ENCODE results near the gene NLRC4.
A peak's percentile ranks its signal among the peaks of the same experiment; 100 is the strongest.
"Not testable (repeated sequence)": the region's sequence is repeated elsewhere in the genome, so short reads cannot be mapped to it uniquely, and the experiment has no call there.

Gene NLRC4

DNA sequence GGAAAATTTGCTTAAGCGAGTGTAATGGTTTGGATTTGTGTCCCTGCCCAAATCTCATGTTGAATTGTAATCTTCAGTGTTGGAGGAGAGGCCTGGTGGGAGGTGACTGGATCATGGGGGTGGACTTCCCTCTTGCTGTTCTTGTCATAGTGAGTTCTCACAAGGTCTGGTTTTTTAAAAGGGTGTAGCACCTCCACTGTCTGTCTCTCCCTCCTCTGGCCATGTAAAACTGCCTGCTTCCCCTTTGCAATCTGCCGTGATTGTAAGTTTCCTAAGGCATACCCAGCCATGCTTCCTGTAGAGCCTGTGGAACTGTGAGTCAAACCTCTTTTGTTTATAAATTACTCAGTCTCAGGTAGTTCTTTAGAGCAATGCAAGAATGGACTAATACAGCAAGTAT is 19.6 kb upstream of the NLRC4 start:
- TF ChIP-seq, protein P1, sequence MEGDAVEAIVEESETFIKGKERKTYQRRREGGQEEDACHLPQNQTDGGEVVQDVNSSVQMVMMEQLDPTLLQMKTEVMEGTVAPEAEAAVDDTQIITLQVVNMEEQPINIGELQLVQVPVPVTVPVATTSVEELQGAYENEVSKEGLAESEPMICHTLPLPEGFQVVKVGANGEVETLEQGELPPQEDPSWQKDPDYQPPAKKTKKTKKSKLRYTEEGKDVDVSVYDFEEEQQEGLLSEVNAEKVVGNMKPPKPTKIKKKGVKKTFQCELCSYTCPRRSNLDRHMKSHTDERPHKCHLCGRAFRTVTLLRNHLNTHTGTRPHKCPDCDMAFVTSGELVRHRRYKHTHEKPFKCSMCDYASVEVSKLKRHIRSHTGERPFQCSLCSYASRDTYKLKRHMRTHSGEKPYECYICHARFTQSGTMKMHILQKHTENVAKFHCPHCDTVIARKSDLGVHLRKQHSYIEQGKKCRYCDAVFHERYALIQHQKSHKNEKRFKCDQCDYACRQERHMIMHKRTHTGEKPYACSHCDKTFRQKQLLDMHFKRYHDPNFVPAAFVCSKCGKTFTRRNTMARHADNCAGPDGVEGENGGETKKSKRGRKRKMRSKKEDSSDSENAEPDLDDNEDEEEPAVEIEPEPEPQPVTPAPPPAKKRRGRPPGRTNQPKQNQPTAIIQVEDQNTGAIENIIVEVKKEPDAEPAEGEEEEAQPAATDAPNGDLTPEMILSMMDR (IDR thresholded peaks at IDR 0.05; ENCODE audit: low read depth, low read length, missing control alignments) = no peak
- DNase-seq (ENCODE audit: low read depth) = no peak
- no peak overlapping the region for H3K4me3 ChIP-seq (ENCODE audit: low read depth, low read length)
- in situ Hi-C loops (cut with HindIII; ENCODE audit: low sequenced_read_pairs) = no loop called here

DNA sequence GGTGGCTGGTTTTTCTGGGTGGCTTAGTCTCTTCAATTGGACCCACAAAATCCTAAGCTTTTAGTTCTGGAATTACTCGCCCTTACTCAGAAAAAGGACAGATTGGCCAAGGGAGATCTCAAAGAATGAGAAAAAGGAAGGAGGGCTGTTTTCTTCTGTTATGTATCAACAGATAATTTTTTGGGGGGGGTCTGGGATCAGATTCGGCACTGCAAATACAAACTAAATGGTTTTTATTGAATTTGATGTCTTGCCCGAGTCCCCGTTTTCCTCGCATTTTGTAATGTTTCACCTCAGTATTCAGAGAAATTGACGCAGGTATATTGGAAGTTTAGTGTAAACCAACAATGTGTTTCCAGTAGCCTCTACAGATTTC is 13.8 kb upstream of the NLRC4 start:
- in situ Hi-C loops (cut with HindIII; ENCODE audit: low sequenced_read_pairs) = no loop called here
- DNase-seq (ENCODE audit: low read depth) = no peak
- H3K4me3 ChIP-seq (ENCODE audit: low read depth, low read length) = peak overlapping the region; percentile 90
- TF ChIP-seq, protein P1 (IDR thresholded peaks at IDR 0.05; ENCODE audit: low read depth, low read length, missing control alignments) = no peak

DNA sequence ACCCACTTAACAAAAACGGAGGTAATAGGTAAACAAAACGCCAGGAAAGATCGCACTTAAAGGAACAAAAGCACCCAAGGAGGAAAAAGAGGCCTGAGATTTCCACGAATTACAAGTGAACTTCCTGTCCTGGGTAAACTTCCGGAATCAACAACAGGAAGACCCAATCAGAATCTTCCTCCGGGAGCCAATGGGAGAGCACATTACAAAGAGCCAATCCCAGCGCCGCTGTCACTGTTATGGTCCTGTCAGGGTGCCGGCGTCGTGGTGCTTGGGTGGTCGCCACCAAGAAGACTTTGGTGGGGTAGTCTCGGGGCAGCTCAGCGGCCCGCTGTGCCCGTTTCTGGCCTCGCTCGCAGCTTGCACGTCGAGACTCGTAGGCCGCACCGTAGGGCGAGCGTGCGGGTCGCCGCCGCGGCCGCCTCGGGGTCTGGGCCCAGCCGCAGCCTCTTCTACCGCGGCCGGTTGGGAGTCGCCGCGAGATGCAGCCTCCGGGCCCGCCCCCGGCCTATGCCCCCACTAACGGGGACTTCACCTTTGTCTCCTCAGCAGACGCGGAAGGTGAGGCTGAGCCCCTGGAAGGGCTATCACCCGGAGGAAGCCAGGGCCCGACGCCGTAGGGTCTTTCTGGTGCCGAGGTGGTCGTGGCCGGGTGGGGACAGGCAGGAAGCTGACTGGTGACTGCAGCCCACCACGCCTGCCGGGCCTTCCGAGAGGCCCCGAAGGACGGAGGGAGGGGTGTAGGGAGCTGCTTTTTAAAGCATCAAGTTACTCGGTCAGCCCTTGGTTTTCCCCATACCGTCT is 13.2 kb upstream of the NLRC4 start, which contains the start of gene YIPF4:
Gene YIPF4, plus strand, starts transcription at position 231 of the 804 bp plus-strand sequence. Its CDS starts 252 bp downstream, at position 483.
- peak within 1 kb of the TSS; percentile 90 for H3K4me3 ChIP-seq (ENCODE audit: low read depth, low read length)
- peak; percentile 89 for DNase-seq (ENCODE audit: low read depth)
- TF ChIP-seq, protein P1 (IDR thresholded peaks at IDR 0.05; ENCODE audit: low read depth, low read length, missing control alignments) = no peak
- in situ Hi-C loops (cut with HindIII; ENCODE audit: low sequenced_read_pairs) = no loop called here

DNA sequence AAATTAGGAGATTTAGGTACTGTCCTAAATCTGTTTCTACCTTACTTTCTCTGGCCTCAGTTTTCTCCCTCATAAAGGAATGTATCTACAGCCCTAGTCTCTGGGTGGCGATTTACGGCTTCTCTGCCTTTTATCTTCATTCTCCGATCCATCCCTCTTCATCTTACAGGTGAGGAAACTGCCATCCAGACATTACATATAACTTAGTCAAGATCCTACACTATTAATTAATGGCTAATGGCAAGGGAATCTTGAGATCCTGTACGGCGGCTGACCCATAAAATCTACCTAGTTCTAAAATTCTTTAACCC is 12.6 kb upstream of the NLRC4 start:
- in situ Hi-C loops (cut with HindIII; ENCODE audit: low sequenced_read_pairs) = no loop called here
- DNase-seq (ENCODE audit: low read depth) = no peak
- TF ChIP-seq, protein P1 (IDR thresholded peaks at IDR 0.05; ENCODE audit: low read depth, low read length, missing control alignments) = no peak
- peak overlapping the region; percentile 90 for H3K4me3 ChIP-seq (ENCODE audit: low read depth, low read length)

DNA sequence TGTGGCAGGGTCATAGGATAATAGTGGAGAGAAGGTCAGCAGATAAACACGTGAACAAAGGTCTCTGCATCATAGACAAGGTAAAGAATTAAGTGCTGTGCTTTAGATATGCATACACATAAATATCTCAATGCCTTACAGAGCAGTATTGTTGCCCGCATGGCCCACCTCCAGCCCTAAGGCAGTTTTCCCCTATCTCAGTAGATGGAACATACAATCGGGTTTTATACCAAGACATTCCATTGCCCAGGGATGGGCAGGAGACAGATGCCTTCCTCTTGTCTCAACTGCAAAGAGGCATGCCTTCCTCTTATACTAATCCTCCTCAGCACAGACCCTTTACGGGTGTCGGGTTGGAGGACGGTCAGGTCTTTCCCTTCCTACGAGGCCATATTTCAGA is 11.1 kb upstream of the NLRC4 start:
- in situ Hi-C loops (cut with HindIII; ENCODE audit: low sequenced_read_pairs); DNase-seq (ENCODE audit: low read depth); H3K4me3 ChIP-seq (ENCODE audit: low read depth, low read length): not testable (repeated sequence)

DNA sequence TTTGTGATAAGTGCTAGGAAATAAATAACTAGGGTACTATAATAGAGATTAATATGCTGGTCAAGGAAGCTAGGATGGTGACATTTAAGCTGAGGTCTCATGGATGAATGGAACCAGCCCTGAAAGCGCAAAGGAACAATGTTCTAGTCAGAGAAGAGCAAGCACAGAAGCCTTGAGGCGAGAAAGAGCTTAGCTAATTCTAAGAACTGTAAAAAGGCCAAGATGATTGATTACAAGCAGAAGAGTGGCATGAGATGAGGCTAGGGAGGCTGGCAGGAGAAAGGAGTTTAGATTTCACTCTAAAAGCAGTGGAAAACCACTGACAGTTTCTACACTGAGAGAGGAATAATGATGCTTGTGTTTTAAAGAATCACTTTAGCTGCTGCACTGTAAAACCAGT is 9.6 kb upstream of the NLRC4 start:
- no peak for DNase-seq (ENCODE audit: low read depth)
- H3K4me3 ChIP-seq (ENCODE audit: low read depth, low read length) = no peak overlapping the region
- TF ChIP-seq, protein P1 (IDR thresholded peaks at IDR 0.05; ENCODE audit: low read depth, low read length, missing control alignments) = no peak
- in situ Hi-C loops (cut with HindIII; ENCODE audit: low sequenced_read_pairs) = no loop called here

DNA sequence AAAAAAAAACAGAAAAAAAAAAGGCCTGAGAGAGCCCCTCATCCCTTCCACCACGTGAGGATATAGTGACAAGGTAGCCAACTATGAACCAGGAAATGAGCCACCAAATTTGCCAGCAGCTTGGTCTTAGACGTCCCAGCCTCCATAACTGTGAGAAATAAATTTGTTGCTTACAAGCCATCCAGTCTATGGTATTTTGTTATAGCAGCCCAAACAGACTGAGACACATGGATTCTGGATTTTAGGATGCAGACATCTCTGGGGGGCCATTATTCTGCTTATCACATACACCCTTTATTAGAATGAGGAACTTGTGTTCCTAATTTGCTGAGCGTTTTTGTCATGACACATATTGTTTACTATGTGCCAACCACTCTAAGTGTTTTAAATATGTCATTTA is 7.6 kb upstream of the NLRC4 start:
- no peak overlapping the region for H3K4me3 ChIP-seq (ENCODE audit: low read depth, low read length)
- DNase-seq (ENCODE audit: low read depth) = no peak
- in situ Hi-C loops (cut with HindIII; ENCODE audit: low sequenced_read_pairs) = no loop called here
- TF ChIP-seq, protein P1 (IDR thresholded peaks at IDR 0.05; ENCODE audit: low read depth, low read length, missing control alignments) = no peak

Measured in astrocyte of the cerebellum (primary cell).